Purkinje cell (primary cell): Measurements from ENCODE around the gene MAGEB6B. TPM values are rescaled to one million over a fixed set of nuclear protein-coding genes. Genes with fewer than 3 reads are reported as not detected.

Source experiments
- polyA plus RNA-seq: library from polyadenylated mRNA; unstranded; fragments of >200 nt; fragmentation: Nextera tagmentation; gene quantifications from 2 replicates; pipeline ENCODE4 v1.2.1, GENCODE V29; 2014

Gene MAGEB6B, protein sequence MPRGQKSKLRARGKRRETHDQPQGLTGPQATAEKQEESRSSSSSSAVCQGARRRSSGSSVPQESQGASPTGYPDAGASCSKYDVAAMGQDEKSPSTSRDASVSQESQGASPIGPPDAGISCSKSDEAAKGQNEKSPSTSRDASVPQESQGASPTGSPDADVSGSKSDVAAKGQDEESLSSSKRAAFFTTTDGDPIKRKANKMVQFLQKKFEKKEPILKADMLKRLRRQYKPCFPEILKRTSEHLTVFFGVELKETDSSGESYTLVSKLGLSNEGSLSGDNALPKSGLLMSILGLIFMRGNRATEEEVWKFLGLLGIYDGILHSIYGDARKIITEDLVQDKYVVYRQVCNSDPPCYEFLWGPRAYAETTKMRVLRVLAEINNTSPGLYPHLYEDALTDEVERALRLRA
- not detected in 2 replicates for polyA plus RNA-seq

DNA sequence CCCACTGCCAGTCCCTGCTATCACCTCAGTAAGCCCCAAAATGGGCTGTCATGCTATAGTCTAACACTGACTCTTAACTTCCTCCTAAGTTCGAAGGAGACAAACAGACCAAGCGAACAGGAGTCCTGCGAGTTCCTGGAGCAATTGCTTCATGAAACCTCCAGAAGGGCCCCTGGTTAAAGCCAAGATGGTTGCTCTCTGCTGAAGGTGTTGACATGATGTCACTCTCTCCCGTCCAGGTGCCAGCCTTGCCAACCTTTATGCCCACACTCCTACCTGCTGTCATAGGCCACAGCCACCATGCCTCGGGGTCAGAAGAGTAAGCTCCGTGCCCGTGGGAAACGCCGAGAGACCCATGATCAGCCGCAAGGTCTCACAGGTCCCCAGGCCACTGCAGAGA, at the start of gene MAGEB6B:
Gene MAGEB6B, plus strand, starts transcription at position 301 of the 400 bp plus-strand sequence. Its CDS starts 0 bp downstream, at position 301.

DNA sequence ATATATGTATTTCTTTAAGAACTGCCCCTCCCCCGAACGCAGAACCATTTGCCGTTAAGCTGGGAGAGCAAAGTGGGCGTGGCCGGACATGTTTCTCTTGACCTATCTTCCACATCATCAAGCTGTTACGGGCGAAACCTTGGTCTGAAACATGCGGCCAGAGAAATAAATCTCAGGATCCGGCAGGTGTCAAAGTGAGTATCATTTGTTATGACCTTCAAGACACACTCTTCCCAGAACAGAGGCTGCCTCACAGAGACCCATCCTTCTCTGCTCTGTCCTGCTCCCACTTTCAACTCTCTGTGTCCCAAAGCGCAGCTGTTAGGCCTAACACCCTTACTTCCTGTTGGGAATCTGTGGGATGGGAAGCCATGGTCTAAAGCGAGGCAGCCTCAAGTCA, 22.1 kb upstream of the MAGEB6B start, which contains the start of gene MAGEB18:
Gene MAGEB18, plus strand, starts transcription at position 70 of the 400 bp plus-strand sequence. CDS start 643 bp downstream, outside the sequence.

DNA sequence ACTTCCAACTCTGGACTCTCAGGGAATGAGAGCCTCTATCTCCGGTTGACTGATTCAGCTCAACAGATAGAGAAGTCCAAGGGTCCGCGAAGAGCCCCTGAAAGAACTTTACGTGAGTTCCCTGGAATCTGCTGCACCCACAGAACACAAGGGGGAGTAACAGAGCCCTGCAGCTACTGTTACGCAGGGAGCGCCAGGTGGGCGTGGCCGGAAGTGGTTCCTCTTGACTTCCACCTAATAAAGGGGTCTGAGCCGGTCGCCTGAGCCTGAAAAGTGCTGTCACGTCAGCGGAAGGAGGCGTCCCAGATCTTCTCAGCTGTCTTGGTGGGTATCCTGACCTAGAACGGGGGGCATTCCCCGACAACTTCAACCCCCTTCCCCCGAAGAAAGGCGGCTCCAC, 31.8 kb downstream of the MAGEB6B start, which contains the start of gene MAGEB6:
Gene MAGEB6, plus strand, starts transcription at position 237 of the 400 bp plus-strand sequence. CDS start 1,407 bp downstream, outside the sequence.

Other genes with a start within 250 kb of the MAGEB6B start
- gene MAGEB18, start 22.3 kb upstream of the MAGEB6B start, polyA plus RNA-seq: not detected in 2 replicates
- gene MAGEB6, start 31.8 kb downstream of the MAGEB6B start, polyA plus RNA-seq: not detected in 2 replicates
- not detected in 2 replicates for gene MAGEB5, start 55.6 kb downstream of the MAGEB6B start, polyA plus RNA-seq